DOHH2 (cell line): ENCODE measurements around the gene ZCRB1.

ENCODE experiments used
- H3F3A ChIP-seq: fragments of 200-600 bp; sonication (generic), shearing (Covaris generic); 2 replicates; pipeline ENCODE4 v1.6.0; 2016; ENCODE audit warnings: antibody characterized with exemption, mild to moderate bottlenecking; ENCODE audit not compliant: control insufficient read depth, insufficient read depth
- H3K27ac ChIP-seq: fragments of 200-600 bp; sonication (generic); 2 replicates; pipeline ENCODE4 v1.5.1; 2014; ENCODE audit warnings: low read depth, mild to moderate bottlenecking, low read length, moderate library complexity
- H3K27me3 ChIP-seq: fragments of 200-600 bp; sonication (generic); 2 replicates; pipeline ENCODE4 v1.6.1; 2014; ENCODE audit warnings: mild to moderate bottlenecking, low read length, mixed read lengths; ENCODE audit not compliant: control insufficient read depth
- H3K36me3 ChIP-seq: fragments of 200-600 bp; sonication (generic); 2 replicates; pipeline ENCODE4 v1.6.1; 2014; ENCODE audit warnings: mild to moderate bottlenecking, low read length, moderate library complexity, mixed read lengths; ENCODE audit not compliant: control insufficient read depth
- H3K4me1 ChIP-seq: fragments of 200-600 bp; sonication (generic); 2 replicates; pipeline ENCODE4 v1.6.1; 2014; ENCODE audit warnings: mild to moderate bottlenecking, low read length, mixed read lengths; ENCODE audit not compliant: control insufficient read depth
- H3K4me2 ChIP-seq: fragments of 200-600 bp; sonication (generic); 2 replicates; pipeline ENCODE4 v1.6.0; 2014; ENCODE audit warnings: mild to moderate bottlenecking, low read length, moderate library complexity
- H3K4me3 ChIP-seq: fragments of 200-600 bp; sonication (generic); 2 replicates; pipeline ENCODE4 v1.5.1; 2014; ENCODE audit warnings: mild to moderate bottlenecking, low read length, mixed read lengths
- H3K79me2 ChIP-seq: fragments of 200-600 bp; sonication (generic); 2 replicates; pipeline ENCODE4 v1.6.1; 2014; ENCODE audit warnings: mild to moderate bottlenecking, low read length, mixed read lengths; ENCODE audit not compliant: control insufficient read depth
- H3K9me2 ChIP-seq: fragments of 200-600 bp; sonication (generic); replicated peaks from 2 replicates; pipeline ENCODE4 v1.6.1; 2014; ENCODE audit warnings: mild to moderate bottlenecking, low read length, mixed read lengths; ENCODE audit not compliant: control insufficient read depth
- H3K9me3 ChIP-seq: fragments of 200-600 bp; sonication (generic); 2 replicates; pipeline ENCODE4 v1.6.1; 2014; ENCODE audit warnings: antibody characterized with exemption, low read length, mixed read lengths; ENCODE audit not compliant: control insufficient read depth, insufficient read depth
- H4K20me1 ChIP-seq: fragments of 200-600 bp; sonication (generic); 2 replicates; pipeline ENCODE4 v1.6.0; 2014; ENCODE audit warnings: low read depth, mild to moderate bottlenecking, antibody characterized with exemption, low read length, moderate library complexity; ENCODE audit not compliant: control insufficient read depth, insufficient read depth
- CTCF ChIP-seq: fragments of 200-600 bp; sonication (generic); IDR thresholded peaks from one replicate; pipeline ENCODE4 v1.5.1; 2014; ENCODE audit warnings: antibody characterized with exemption, mild to moderate bottlenecking, low read depth, low read length; ENCODE audit not compliant: poor library complexity, severe bottlenecking
- EZH2phosphoT487 ChIP-seq: fragments of 200-600 bp; sonication (generic); IDR thresholded peaks from 2 replicates; pipeline ENCODE4 v1.6.1; 2017; ENCODE audit warnings: borderline replicate concordance, mild to moderate bottlenecking, antibody characterized with exemption, low read length, moderate library complexity, mixed read lengths

The ZCRB1 gene

DNA sequence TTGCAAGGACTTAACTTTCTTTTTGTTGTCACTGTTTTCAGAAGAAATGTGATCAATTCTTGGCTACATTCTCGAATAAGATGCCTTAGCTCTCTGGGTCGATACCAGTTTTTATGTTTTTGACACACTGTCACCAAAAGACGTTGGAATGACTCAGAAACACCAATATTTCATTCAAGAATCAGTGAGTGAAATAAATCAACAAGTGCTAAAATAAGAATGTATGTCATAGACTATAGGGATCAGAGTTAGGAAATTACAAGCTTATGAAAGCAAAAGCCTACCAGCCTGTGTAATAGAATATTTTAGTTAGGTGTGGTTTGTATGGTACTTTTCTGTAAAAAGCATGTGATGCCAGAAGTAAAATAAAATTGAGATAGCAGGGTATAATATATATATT, 17.8 kb upstream of the ZCRB1 start:
- Histone ChIP-seq H3K36me3 (peaks cover 49% of the 10 kb centered on the region), H3K4me3 (no peak overlapping the region), H3K4me1 (peaks cover 4% of the 10 kb centered on the region), H3K27me3 (no peaks in the 10 kb centered on the region), H4K20me1 (0 out of 2 replicates have a peak, but pooled peaks cover 3% of the 10 kb centered on the region), H3K9me3 (no peaks in the 10 kb centered on the region), H3K27ac (no peak overlapping the region), H3F3A (no peaks in the 10 kb centered on the region), H3K9me2 (no peaks in the 10 kb centered on the region), H3K4me2 (no peak overlapping the region), H3K79me2 (peaks cover 79% of the 10 kb centered on the region)
- TF ChIP-seq EZH2phosphoT487 (no peak), CTCF (no peak)

DNA sequence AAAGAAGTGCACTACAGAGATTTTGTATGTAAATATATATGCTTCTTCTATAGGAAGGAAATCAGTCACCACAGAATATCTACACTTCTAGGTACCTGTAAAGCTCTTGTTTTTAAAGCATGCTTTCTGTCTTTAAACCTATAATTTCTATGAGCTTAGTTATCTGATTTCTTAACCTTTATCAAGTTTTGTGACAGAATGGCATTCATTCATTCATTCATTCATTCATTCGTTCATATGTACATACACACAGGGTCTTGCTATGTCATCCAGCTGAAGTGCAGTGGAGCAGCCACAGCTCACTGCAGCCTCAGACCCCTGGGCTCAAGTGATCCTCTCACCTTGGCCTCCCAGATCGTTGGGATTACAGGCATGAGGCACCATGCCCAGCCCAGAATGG, 16.1 kb upstream of the ZCRB1 start:
- no peak overlapping the region for H3K4me2 ChIP-seq
- H3K4me3 ChIP-seq: no peak overlapping the region
- H3K27me3 ChIP-seq: no peaks in the 10 kb centered on the region
- H3K79me2 ChIP-seq: peaks cover 78% of the 10 kb centered on the region
- peaks cover 7% of the 10 kb centered on the region; the same call in 1 of the 2 replicates for H4K20me1 ChIP-seq
- TF ChIP-seq CTCF (no peak), EZH2phosphoT487 (no peak)
- H3F3A ChIP-seq: no peaks in the 10 kb centered on the region
- H3K36me3 ChIP-seq: peaks cover 51% of the 10 kb centered on the region
- peaks cover 4% of the 10 kb centered on the region for H3K4me1 ChIP-seq
- H3K27ac ChIP-seq: no peak overlapping the region
- no peaks in the 10 kb centered on the region for H3K9me2 ChIP-seq
- H3K9me3 ChIP-seq: no peaks in the 10 kb centered on the region

- Histone ChIP-seq H3K9me3 (no peaks in the 10 kb centered on the region), H3K79me2 (peaks cover 77% of the 10 kb centered on the region), H4K20me1 (peaks cover 19% of the 10 kb centered on the region)
These were observed 12.4 kb upstream of the ZCRB1 start for GRCh38 chr12:42338280-42338679.

More at GRCh38 chr12:42338280-42338679, 12.4 kb upstream of the ZCRB1 start:
- Histone ChIP-seq H3K36me3 (peaks cover 58% of the 10 kb centered on the region), H3K27me3 (no peaks in the 10 kb centered on the region), H3K4me1 (0 out of 2 replicates have a peak, but pooled peaks cover 2% of the 10 kb centered on the region), H3K4me3 (no peak overlapping the region), H3K9me2 (no peaks in the 10 kb centered on the region), H3K4me2 (no peak overlapping the region), H3F3A (no peaks in the 10 kb centered on the region), H3K27ac (no peak overlapping the region)
- TF ChIP-seq EZH2phosphoT487 (no peak), CTCF (no peak)
